ENCODE data around the gene SMAD6. TPM values are rescaled to one million over a fixed set of nuclear protein-coding genes. Genes with fewer than 3 reads are reported as not detected.

SMAD6 gene
- total and polyA plus RNA-seq, 2 experiments from 2014 or later = 3.6 to 32.9 TPM

- Histone ChIP-seq H3K4me1 (ENCODE audit: insufficient read depth) (peaks cover 42% of the 10 kb centered on the region), H3K79me2 (ENCODE audit: insufficient read depth) (peaks cover 100% of the 10 kb centered on the region), H3K36me3 (ENCODE audit: low read depth) (no peaks in the 10 kb centered on the region), H3K4me3 (peak overlapping the region; percentile 19; the same call in 1 of the 2 replicates), H3K4me2 (ENCODE audit: unreplicated experiment) (peak overlapping the region; percentile 22), H3K27ac (peak overlapping the region; percentile 48), H3K27me3 (replicated peaks; ENCODE audit: insufficient read depth) (no peaks in the 10 kb centered on the region), H2AFZ (no peak overlapping the region), H4K20me1 (ENCODE audit: insufficient read depth) (no peaks in the 10 kb centered on the region; the same call in 1 of the 2 replicates), H3K9me2 (ENCODE audit: insufficient read depth) (no peaks in the 10 kb centered on the region), H3K9me3 (ENCODE audit: low read depth) (no peaks in the 10 kb centered on the region), H3F3A (ENCODE audit: insufficient read depth) (peaks cover 12% of the 10 kb centered on the region; the same call in 1 of the 2 replicates), H3K9ac (peak overlapping the region; percentile 44; the same call in 1 of the 2 replicates)
- in situ Hi-C loops (cut with MboI) = no loop called here
- DNase-seq = peak; percentile 86
- no peak for TF ChIP-seq EZH2 (IDR thresholded peaks at IDR 0.05; ENCODE audit: insufficient read depth, poor library complexity, severe bottlenecking)
- TF ChIP-seq EZH2phosphoT487 (IDR thresholded peaks at IDR 0.05; ENCODE audit: insufficient read depth, low read depth) = no peak
- WGBS, 2 experiments (ENCODE audit: low coverage in 1 of 2, low lambda C conversion rate in 2 of 2, missing lambda C conversion rate in 2 of 2) = 10 to 15% methylated on average over 8 of the region's 8 CpGs
Measured at GRCh38 chr15:66740802-66741201, 38.8 kb downstream of the SMAD6 start.

DNA sequence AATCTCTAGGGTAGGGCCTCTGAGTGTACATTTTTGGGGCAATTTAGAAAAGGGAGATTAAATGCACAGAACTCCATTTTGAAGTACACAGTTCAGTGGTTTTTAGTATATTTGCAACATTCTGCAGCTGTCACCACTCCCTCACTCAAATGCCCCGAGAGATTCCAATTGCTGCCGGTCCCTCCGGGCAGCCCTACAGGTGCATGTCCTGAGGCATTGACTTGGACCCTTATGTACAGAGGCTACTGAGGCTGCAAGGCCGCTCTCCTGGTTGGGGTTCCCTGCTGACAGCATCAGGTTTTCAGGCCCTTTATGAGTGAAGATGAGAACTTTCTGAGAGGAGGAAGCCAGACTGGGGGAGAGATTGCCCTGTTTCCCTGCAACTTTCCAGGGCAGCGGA is 39.6 kb downstream of the SMAD6 start:
- Histone ChIP-seq H3K4me2 (ENCODE audit: unreplicated experiment) (no peak overlapping the region), H3K79me2 (ENCODE audit: insufficient read depth) (peaks cover 100% of the 10 kb centered on the region), H3K27ac (0 out of 2 replicates have a peak overlapping the region, but pooled peaks have one; percentile 48), H3K9ac (no peak overlapping the region), H2AFZ (no peak overlapping the region), H3K36me3 (ENCODE audit: low read depth) (no peaks in the 10 kb centered on the region), H3K4me3 (no peak overlapping the region), H3F3A (ENCODE audit: insufficient read depth) (peaks cover 13% of the 10 kb centered on the region), H4K20me1 (ENCODE audit: insufficient read depth) (no peaks in the 10 kb centered on the region; the same call in 1 of the 2 replicates), H3K9me3 (ENCODE audit: low read depth) (no peaks in the 10 kb centered on the region), H3K4me1 (ENCODE audit: insufficient read depth) (peaks cover 45% of the 10 kb centered on the region), H3K9me2 (ENCODE audit: insufficient read depth) (no peaks in the 10 kb centered on the region), H3K27me3 (replicated peaks; ENCODE audit: insufficient read depth) (no peaks in the 10 kb centered on the region)
- in situ Hi-C loops (cut with MboI) = no loop called here
- WGBS, 2 experiments (ENCODE audit: low coverage in 1 of 2, low lambda C conversion rate in 2 of 2, missing lambda C conversion rate in 2 of 2) = 77 to 81% methylated on average over 5 of the region's 5 CpGs
- no peak for DNase-seq
- TF ChIP-seq EZH2 (IDR thresholded peaks at IDR 0.05; ENCODE audit: insufficient read depth, poor library complexity, severe bottlenecking) (no peak), EZH2phosphoT487 (IDR thresholded peaks at IDR 0.05; ENCODE audit: insufficient read depth, low read depth) (no peak)

GRCh38 chr15:66742286-66742685 is 40.2 kb downstream of the SMAD6 start:
- in situ Hi-C loops (cut with MboI) = no loop called here
- no peak overlapping the region for H3K4me2 ChIP-seq (ENCODE audit: unreplicated experiment)

DNA sequence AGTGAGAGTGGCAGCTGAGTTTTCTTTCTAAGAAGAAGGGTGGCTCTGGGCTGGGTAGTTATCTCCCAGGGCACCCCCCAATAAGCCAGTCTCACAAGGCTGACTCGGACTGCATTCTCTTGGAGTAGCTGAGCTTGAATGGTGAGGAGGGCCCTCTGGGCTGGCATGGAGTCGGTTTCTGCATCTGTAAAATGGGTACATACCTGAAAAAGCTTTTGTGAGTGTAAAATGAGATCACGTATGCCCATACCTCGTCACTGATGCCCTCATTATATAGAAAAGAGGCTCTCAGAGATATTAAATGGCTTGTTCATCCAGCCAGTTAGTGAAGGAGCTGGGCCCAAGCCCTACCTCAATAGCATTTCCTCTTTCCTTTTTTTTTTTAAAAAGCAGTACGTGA is 41.2 kb downstream of the SMAD6 start:
- no peak overlapping the region for H3K27ac ChIP-seq
- no peaks in the 10 kb centered on the region for H3K27me3 ChIP-seq (replicated peaks; ENCODE audit: insufficient read depth)
- no peaks in the 10 kb centered on the region for H3K36me3 ChIP-seq (ENCODE audit: low read depth)
- H2AFZ ChIP-seq = no peak overlapping the region
- peaks cover 61% of the 10 kb centered on the region for H3K4me1 ChIP-seq (ENCODE audit: insufficient read depth)
- H3F3A ChIP-seq (ENCODE audit: insufficient read depth) = peaks cover 29% of the 10 kb centered on the region
- 88 to 90% methylated on average over 5 of the region's 5 CpGs for WGBS, 2 experiments (ENCODE audit: low coverage in 1 of 2, low lambda C conversion rate in 2 of 2, missing lambda C conversion rate in 2 of 2)
- in situ Hi-C loops (cut with MboI) = no loop called here
- no peak for DNase-seq
- TF ChIP-seq EZH2 (IDR thresholded peaks at IDR 0.05; ENCODE audit: insufficient read depth, poor library complexity, severe bottlenecking) (no peak), EZH2phosphoT487 (IDR thresholded peaks at IDR 0.05; ENCODE audit: insufficient read depth, low read depth) (no peak)
- no peak overlapping the region for H3K4me2 ChIP-seq (ENCODE audit: unreplicated experiment)
- H3K4me3 ChIP-seq = no peak overlapping the region
- H4K20me1 ChIP-seq (ENCODE audit: insufficient read depth) = no peaks in the 10 kb centered on the region; the same call in 1 of the 2 replicates
- H3K9ac ChIP-seq = no peak overlapping the region
- H3K79me2 ChIP-seq (ENCODE audit: insufficient read depth) = peaks cover 97% of the 10 kb centered on the region
- no peaks in the 10 kb centered on the region for H3K9me2 ChIP-seq (ENCODE audit: insufficient read depth)
- no peaks in the 10 kb centered on the region for H3K9me3 ChIP-seq (ENCODE audit: low read depth)

More at GRCh38 chr15:66742286-66742685, 40.2 kb downstream of the SMAD6 start:
- TF ChIP-seq EZH2 (IDR thresholded peaks at IDR 0.05; ENCODE audit: insufficient read depth, poor library complexity, severe bottlenecking) = no peak
- TF ChIP-seq EZH2phosphoT487 (IDR thresholded peaks at IDR 0.05; ENCODE audit: insufficient read depth, low read depth) = no peak
- no peak overlapping the region for H3K9ac ChIP-seq
- no peak overlapping the region for H2AFZ ChIP-seq
- no peaks in the 10 kb centered on the region for H3K27me3 ChIP-seq (replicated peaks; ENCODE audit: insufficient read depth)
- H3K79me2 ChIP-seq (ENCODE audit: insufficient read depth) = peaks cover 100% of the 10 kb centered on the region
- no peaks in the 10 kb centered on the region for H3K36me3 ChIP-seq (ENCODE audit: low read depth)
- peaks cover 52% of the 10 kb centered on the region for H3K4me1 ChIP-seq (ENCODE audit: insufficient read depth)
- no peaks in the 10 kb centered on the region; the same call in 1 of the 2 replicates for H4K20me1 ChIP-seq (ENCODE audit: insufficient read depth)
- 87 to 90% methylated on average over 4 to 6 of the region's 6 CpGs for whole genome bisulfite sequencing, 2 experiments (ENCODE audit: low coverage in 1 of 2, low lambda C conversion rate in 2 of 2, missing lambda C conversion rate in 2 of 2)
- no peaks in the 10 kb centered on the region for H3K9me3 ChIP-seq (ENCODE audit: low read depth)
- no peaks in the 10 kb centered on the region for H3K9me2 ChIP-seq (ENCODE audit: insufficient read depth)
- no peak for DNase-seq
- H3K4me3 ChIP-seq = no peak overlapping the region
- H3K27ac ChIP-seq = no peak overlapping the region
- H3F3A ChIP-seq (ENCODE audit: insufficient read depth) = peaks cover 20% of the 10 kb centered on the region
